HepG2 (cell line): ENCODE data around the gene TTLL4. TPM values are rescaled to one million over a fixed set of nuclear protein-coding genes. Genes with fewer than 3 reads are reported as not detected.

Experiments used
- AHDC1 ChIP-seq: sonication (generic); formaldehyde crosslinking; IDR thresholded peaks from 2 replicates; pipeline ENCODE4 v1.5.1; 2020; ENCODE audit warnings: mild to moderate bottlenecking, missing genetic modification reagents, borderline replicate concordance
- CSRNP2 ChIP-seq: sonication (generic); formaldehyde crosslinking; conservative IDR thresholded peaks from 2 replicates; pipeline ENCODE4 v1.8.0; 2022; ENCODE audit warnings: low read depth, missing genetic modification reagents
- HOXA5 ChIP-seq: sonication (generic); formaldehyde crosslinking; IDR thresholded peaks from 2 replicates; pipeline ENCODE4 v1.4.0; 2020; ENCODE audit warnings: missing genetic modification reagents
- ISL2 ChIP-seq: sonication (generic); formaldehyde crosslinking; IDR thresholded peaks from 2 replicates; pipeline ENCODE4 v1.5.0; 2020; ENCODE audit warnings: missing genetic modification reagents
- KLF9 ChIP-seq: IDR thresholded peaks from 2 replicates; pipeline ENCODE4 v1.6.1; 2016; ENCODE audit warnings: low read depth
- MBD4 ChIP-seq: IDR thresholded peaks from 2 replicates; pipeline ENCODE4 v1.6.1; 2012; ENCODE audit warnings: low read length, inconsistent platforms, borderline replicate concordance
- MXD3 ChIP-seq: IDR thresholded peaks from 2 replicates; pipeline ENCODE4 v1.6.1; 2016; ENCODE audit warnings: mild to moderate bottlenecking, missing biosample characterization, missing genetic modification reagents
- PAWR ChIP-seq: sonication (generic); formaldehyde crosslinking; IDR thresholded peaks from 2 replicates; pipeline ENCODE4 v1.4.0; 2020; ENCODE audit warnings: missing genetic modification reagents, mild to moderate bottlenecking, borderline replicate concordance
- PRPF4 ChIP-seq: fragments of 200-400 bp; formaldehyde crosslinking; IDR thresholded peaks from 2 replicates; pipeline ENCODE4 v1.6.1; 2016; ENCODE audit warnings: low read length, low read depth; ENCODE audit not compliant: poor library complexity, severe bottlenecking
- RXRA ChIP-seq: sonication (generic); formaldehyde crosslinking; IDR thresholded peaks from 2 replicates; pipeline ENCODE4 v1.5.1; 2020; ENCODE audit warnings: missing genetic modification reagents
- ZFY ChIP-seq: sonication (generic); formaldehyde crosslinking; IDR thresholded peaks from 2 replicates; pipeline ENCODE4 v1.4.0; 2020; ENCODE audit warnings: missing genetic modification reagents
- ZNF274 ChIP-seq: sonication (generic); formaldehyde crosslinking; IDR thresholded peaks from 2 replicates; pipeline ENCODE4 v1.5.1; 2020; ENCODE audit warnings: mild to moderate bottlenecking, missing genetic modification reagents
- ZNF335 ChIP-seq: sonication (generic); formaldehyde crosslinking; IDR thresholded peaks from 2 replicates; pipeline ENCODE4 v1.4.0; 2020; ENCODE audit warnings: missing genetic modification reagents
- ZNF549 ChIP-seq: sonication (generic); formaldehyde crosslinking; IDR thresholded peaks from 2 replicates; pipeline ENCODE4 v1.5.0; 2020; ENCODE audit warnings: missing genetic modification reagents
- ZNF775 ChIP-seq: sonication (generic); formaldehyde crosslinking; IDR thresholded peaks from 2 replicates; pipeline ENCODE4 v1.4.0; 2020; ENCODE audit warnings: missing genetic modification reagents, mild to moderate bottlenecking, moderate library complexity, borderline replicate concordance
- ZNF781 ChIP-seq: sonication (generic); formaldehyde crosslinking; IDR thresholded peaks from 2 replicates; pipeline ENCODE4 v1.5.1; 2020; ENCODE audit warnings: borderline replicate concordance, mild to moderate bottlenecking, missing genetic modification reagents; ENCODE audit errors: not compliant biosample characterization
- ZSCAN9 ChIP-seq: IDR thresholded peaks from 2 replicates; pipeline ENCODE4 v1.6.1; 2016; ENCODE audit warnings: borderline replicate concordance
- polyA plus RNA-seq, 8 experiments: library from polyadenylated mRNA; depleted of rRNA in 3 of 8; stranded (reverse) in 7 of 8; unstranded in 1 of 8; fragments of >200 nt; fragmentation: Illumina TruSeq in 4 of 8; extraction: Trizol in 4 of 8; gene quantifications; 2 replicates each; pipeline versions ENCODE4 v1.2.1 to v1.2.3, GENCODE V29; 2011 to 2016; ENCODE audit warnings: low read depth in 4 of 8, missing spikeins in 1 of 8, mixed read lengths in 1 of 8; ENCODE audit not compliant: insufficient read depth in 1 of 8
- total RNA-seq, 5 experiments: library from RNA; depleted of rRNA; stranded (reverse); fragments of >200 nt; fragmentation: Illumina TruSeq; extraction: Trizol; gene quantifications; 2 replicates each; pipeline ENCODE4 v1.2.3, GENCODE V29; 2016; ENCODE audit warnings: low read depth in 1 of 5
- TF ChIP-seq, protein P1 (sequence below): sonication (generic); IDR thresholded peaks from 2 replicates; pipeline ENCODE4 v1.6.1; 2016; ENCODE audit warnings: low read depth, borderline replicate concordance
- TF ChIP-seq, protein P2 (sequence below): sonication (generic); formaldehyde crosslinking; IDR thresholded peaks from 2 replicates; pipeline ENCODE4 v1.8.0; 2022; ENCODE audit warnings: missing genetic modification reagents, mild to moderate bottlenecking, borderline replicate concordance

TTLL4 gene
- total and polyA plus RNA-seq, 2 of the 13 experiments (the other 11 are each of a cell fraction or from before 2014, with no cell fraction given), result 77.5 to 84.6 TPM

- no peak for TF ChIP-seq CSRNP2 (CRISPR knock-in tag)
- TF ChIP-seq HOXA5 (CRISPR knock-in tag), result peak; percentile 70; the same call in 1 of the 2 replicates
- TF ChIP-seq, protein P1, sequence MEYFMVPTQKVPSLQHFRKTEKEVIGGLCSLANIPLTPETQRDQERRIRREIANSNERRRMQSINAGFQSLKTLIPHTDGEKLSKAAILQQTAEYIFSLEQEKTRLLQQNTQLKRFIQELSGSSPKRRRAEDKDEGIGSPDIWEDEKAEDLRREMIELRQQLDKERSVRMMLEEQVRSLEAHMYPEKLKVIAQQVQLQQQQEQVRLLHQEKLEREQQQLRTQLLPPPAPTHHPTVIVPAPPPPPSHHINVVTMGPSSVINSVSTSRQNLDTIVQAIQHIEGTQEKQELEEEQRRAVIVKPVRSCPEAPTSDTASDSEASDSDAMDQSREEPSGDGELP, result peak; percentile 90
- TF ChIP-seq MBD4, result no peak
- peak; percentile 73 for TF ChIP-seq ZNF781
- TF ChIP-seq ZNF775, result peak; percentile 84; the same call in 1 of the 2 replicates
- 0 out of 2 replicates have a peak, but pooled peaks have one; percentile 37 for TF ChIP-seq ZNF274
- 0 out of 2 replicates have a peak, but pooled peaks have one; percentile 36 for TF ChIP-seq KLF9 (CRISPR knock-in tag)
- TF ChIP-seq ZFY (CRISPR knock-in tag), result 0 out of 2 replicates have a peak, but pooled peaks have one; percentile 22
- TF ChIP-seq AHDC1 (CRISPR knock-in tag), result peak; percentile 78
- no peak for TF ChIP-seq ZNF549 (CRISPR knock-in tag)
- no peak for TF ChIP-seq PRPF4
- no peak for TF ChIP-seq PAWR (CRISPR knock-in tag)
- peak; percentile 91 for TF ChIP-seq ZNF335 (CRISPR knock-in tag)
- peak; percentile 95 for TF ChIP-seq ZSCAN9 (CRISPR knock-in tag)
- TF ChIP-seq, protein P2, sequence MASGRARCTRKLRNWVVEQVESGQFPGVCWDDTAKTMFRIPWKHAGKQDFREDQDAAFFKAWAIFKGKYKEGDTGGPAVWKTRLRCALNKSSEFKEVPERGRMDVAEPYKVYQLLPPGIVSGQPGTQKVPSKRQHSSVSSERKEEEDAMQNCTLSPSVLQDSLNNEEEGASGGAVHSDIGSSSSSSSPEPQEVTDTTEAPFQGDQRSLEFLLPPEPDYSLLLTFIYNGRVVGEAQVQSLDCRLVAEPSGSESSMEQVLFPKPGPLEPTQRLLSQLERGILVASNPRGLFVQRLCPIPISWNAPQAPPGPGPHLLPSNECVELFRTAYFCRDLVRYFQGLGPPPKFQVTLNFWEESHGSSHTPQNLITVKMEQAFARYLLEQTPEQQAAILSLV, result peak; percentile 75; the same call in 1 of the 2 replicates
- TF ChIP-seq RXRA (CRISPR knock-in tag), result peak; percentile 71; the same call in 1 of the 2 replicates
- peak; percentile 84 for TF ChIP-seq ISL2 (CRISPR knock-in tag)
- TF ChIP-seq MXD3, result no peak
These were observed 22.8 kb downstream of the TTLL4 start (continued) for GRCh38 chr2:218733171-218734021.
